MCF 10A (cell line): ENCODE results near the gene RSPO4. TPM values are rescaled to one million over a fixed set of nuclear protein-coding genes. Genes with fewer than 3 reads are reported as not detected.

ENCODE experiments used
- Bru-seq: library from RNA; stranded (reverse); fragments of 400-500 nt; gene quantifications from one replicate; lab custom pipeline; 2021; lab: Mats Ljungman, UMichigan
- BruChase-seq, 2 experiments: library from RNA; stranded (reverse); fragments of 400-500 nt; gene quantifications; one replicate each; lab custom pipeline; 2021; lab: Mats Ljungman, UMichigan
- BruUV-seq: library from RNA; stranded (reverse); fragments of 400-500 nt; replicated peaks from 2 replicates; lab custom pipeline; 2021; lab: Mats Ljungman, UMichigan
- CTCF ChIA-PET: fragments of 300-600 bp; sonication (Branson Sonifier 250); formaldehyde crosslinking; extraction: SDS; loops from one replicate; lab custom pipeline; 2021; ENCODE audit warnings: antibody characterized with exemption, inconsistent platforms; lab: Yijun Ruan, JAX
- POLR2A ChIA-PET: fragments of 300-600, 350-650 bp; sonication (Branson Sonifier 250); formaldehyde crosslinking; extraction: SDS; loops from one replicate; lab custom pipeline; 2020; ENCODE audit warnings: antibody characterized with exemption, inconsistent platforms; lab: Yijun Ruan, JAX
- DNase-seq: peaks from one replicate; pipeline ENCODE4 v3.0.0-alpha.2; 2018; ENCODE audit not compliant: unreplicated experiment
- H3K27ac Mint-ChIP-seq: one replicate; pipeline ENCODE4 v1.8.0; 2022; ENCODE audit warnings: mild to moderate bottlenecking, low read depth, mixed read lengths; ENCODE audit not compliant: unreplicated experiment
- H3K27me3 Mint-ChIP-seq: one replicate; pipeline ENCODE4 v1.8.0; 2022; ENCODE audit warnings: mixed read lengths; ENCODE audit not compliant: insufficient read depth, unreplicated experiment
- H3K36me3 Mint-ChIP-seq: one replicate; pipeline ENCODE4 v1.8.0; 2022; ENCODE audit warnings: mild to moderate bottlenecking, moderate library complexity, mixed read lengths; ENCODE audit not compliant: insufficient read depth, unreplicated experiment
- H3K4me1 Mint-ChIP-seq: one replicate; pipeline ENCODE4 v1.8.0; 2022; ENCODE audit warnings: mixed read lengths; ENCODE audit not compliant: insufficient read depth, unreplicated experiment
- H3K4me3 Mint-ChIP-seq: one replicate; pipeline ENCODE4 v1.8.0; 2022; ENCODE audit warnings: mild to moderate bottlenecking, moderate library complexity, mixed read lengths; ENCODE audit not compliant: unreplicated experiment
- H3K9me3 Mint-ChIP-seq: one replicate; pipeline ENCODE4 v1.8.0; 2022; ENCODE audit warnings: mixed read lengths; ENCODE audit not compliant: unreplicated experiment
- CTCF ChIP-seq: fragments of 200-600 bp; IDR thresholded peaks from one replicate; pipeline ENCODE4 v1.8.0; 2022; ENCODE audit warnings: antibody characterized with exemption, mild to moderate bottlenecking; ENCODE audit not compliant: unreplicated experiment
- intact Hi-C: fragments of 100-400 bp; cut with micrococcal nuclease; formaldehyde crosslinking; loops from 2 replicates; pipeline ENCODE4 v1.14.1; 2022
- long read RNA-seq: library from polyadenylated mRNA; stranded (forward); transcript quantifications from one replicate; pipeline ENCODE4 v2.0.0, GENCODE V29; 2022
- total RNA-seq: library from RNA; stranded (reverse); gene quantifications from 2 replicates; pipeline ENCODE4 v1.2.3, GENCODE V29; 2022

RSPO4 gene
- total RNA-seq (not detected in 2 replicates), Bru-seq, nascent RNA (percentile 15 among the genes with signal in this experiment), BruChase-seq, experiment 1, labeled RNA remaining after a 6-hour chase (percentile 36 among the genes with signal in this experiment), BruChase-seq, experiment 2, labeled RNA remaining after a 2-hour chase (percentile 22 among the genes with signal in this experiment)
- long read RNA-seq: 0 reads

GRCh38 chr20:1001911-1002681 is at the start of gene RSPO4:
Gene RSPO4, minus strand, starts transcription at chr20:1002311. Its CDS starts 147 bp downstream, at chr20:1002164.
- intact Hi-C loops: no loop called here
- Mint-ChIP-seq H3K9me3 (no peaks in the 10 kb centered on the region), H3K4me3 (no peak within 1 kb of the TSS), H3K27ac (no peak within 1 kb of the TSS), H3K4me1 (no peaks in the 10 kb centered on the region), H3K27me3 (peaks cover 40% of the 10 kb centered on the region), H3K36me3 (no peaks in the 10 kb centered on the region)
- DNase-seq: no peak
- ChIA-PET POLR2A (interaction anchor here (0.6 kb wide), 1 partner anchor 98 kb away, joined by 3 read pairs; no protein-coding TSS in a partner anchor), CTCF (no interaction called here)
- TF ChIP-seq CTCF: no peak
- BruUV-seq: no TSS peak

DNA sequence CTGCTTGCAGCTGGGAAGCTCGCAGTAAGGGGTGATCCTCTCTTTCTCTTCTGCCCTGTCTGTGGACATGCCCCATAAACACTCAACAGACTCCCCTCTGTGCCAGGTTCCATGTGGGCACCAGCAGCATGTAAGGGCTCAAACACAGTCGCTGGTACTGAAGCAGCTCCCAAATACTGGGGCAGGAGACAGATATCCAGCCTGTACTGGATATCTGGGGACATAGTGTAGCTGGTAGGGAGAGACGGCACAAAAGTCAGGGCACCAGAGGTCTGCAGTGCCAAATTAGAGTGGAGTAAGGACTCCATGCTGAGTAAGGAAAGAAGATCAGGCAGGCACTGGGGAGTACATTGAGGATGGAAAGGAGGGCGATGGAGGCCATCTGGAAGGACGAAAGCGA is 48.3 kb upstream of the RSPO4 start:
- Mint-ChIP-seq H3K9me3 (no peaks in the 10 kb centered on the region), H3K27me3 (no peaks in the 10 kb centered on the region), H3K36me3 (no peaks in the 10 kb centered on the region), H3K4me3 (no peak overlapping the region), H3K27ac (no peak overlapping the region), H3K4me1 (no peaks in the 10 kb centered on the region)
- TF ChIP-seq CTCF: no peak
- no peak for DNase-seq
- POLR2A ChIA-PET: no interaction called here
- intact Hi-C loops: no loop called here
- no TSS peak for BruUV-seq
- CTCF ChIA-PET: interaction anchor here (0.7 kb wide), 1 partner anchor 454 kb away, joined by 3 read pairs; no protein-coding TSS in a partner anchor

- intact Hi-C loops: no loop called here
- CTCF ChIA-PET: no interaction called here
- Mint-ChIP-seq H3K4me3 (no peak overlapping the region), H3K36me3 (no peaks in the 10 kb centered on the region), H3K9me3 (no peaks in the 10 kb centered on the region), H3K27me3 (peaks cover 24% of the 10 kb centered on the region), H3K4me1 (no peaks in the 10 kb centered on the region), H3K27ac (no peak overlapping the region)
- no peak for DNase-seq
- no TSS peak for BruUV-seq
- TF ChIP-seq CTCF: no peak
- POLR2A ChIA-PET: no interaction called here
Measured at GRCh38 chr20:1045860-1046418, 43.8 kb upstream of the RSPO4 start.

DNA sequence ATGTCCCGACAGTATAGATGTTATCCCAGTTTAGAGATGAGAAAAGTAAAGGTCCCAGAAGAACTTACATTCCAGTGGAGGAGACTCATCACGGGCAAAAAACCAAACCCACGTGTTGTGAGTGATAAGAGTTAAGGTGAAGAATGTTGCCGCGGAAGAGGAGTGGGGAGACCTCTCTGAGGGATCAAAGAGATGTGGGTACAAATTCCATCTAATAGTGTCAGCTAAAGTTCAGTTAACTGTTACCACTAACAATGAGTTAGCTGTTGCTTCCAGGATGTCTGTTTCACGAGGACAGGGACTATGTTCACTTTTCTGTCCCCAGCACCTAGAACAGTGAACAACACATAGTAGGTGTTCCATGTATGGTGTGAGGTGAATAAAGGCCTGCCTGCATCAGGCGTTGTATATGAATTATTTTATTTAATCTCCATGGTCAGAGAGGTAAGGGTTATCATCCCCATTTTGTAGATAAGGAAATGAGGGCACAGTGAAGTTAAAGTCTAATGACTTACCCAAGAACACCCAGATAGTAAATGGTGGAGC is 39.8 kb upstream of the RSPO4 start:
- H3K27me3 Mint-ChIP-seq: peaks cover 31% of the 10 kb centered on the region
- H3K4me1 Mint-ChIP-seq: no peaks in the 10 kb centered on the region
- intact Hi-C loops: no loop called here
- no peak for TF ChIP-seq CTCF
- H3K4me3 Mint-ChIP-seq: no peak overlapping the region
- POLR2A ChIA-PET: no interaction called here
- H3K9me3 Mint-ChIP-seq: no peaks in the 10 kb centered on the region
- H3K27ac Mint-ChIP-seq: no peak overlapping the region
- CTCF ChIA-PET: no interaction called here
- no TSS peak for BruUV-seq
- DNase-seq: no peak
- no peaks in the 10 kb centered on the region for H3K36me3 Mint-ChIP-seq
